Erythroblast (primary cell): ENCODE measurements around the gene BCO2.

ENCODE experiments used
- GATA1 ChIP-seq: IDR thresholded peaks from 2 replicates; pipeline ENCODE4 v1.6.1; 2011; ENCODE audit warnings: low read depth, mild to moderate bottlenecking, control low read depth, low read length, moderate library complexity
- POLR2A ChIP-seq: IDR thresholded peaks from 2 replicates; pipeline ENCODE4 v1.6.1; 2011; ENCODE audit warnings: mild to moderate bottlenecking, low read length

- TF ChIP-seq POLR2A (no peak), GATA1 (no peak)
These were observed 62.1 kb downstream of the BCO2 start for GRCh38 chr11:112237451-112237850.
